Measurements from ENCODE around the gene UBE4B. TPM values are rescaled to one million over a fixed set of nuclear protein-coding genes. Genes with fewer than 3 reads are reported as not detected.

Gene UBE4B
- polyA plus RNA-seq, 3 donors: 6.0 to 34.6 (median 9.2) TPM

DNA sequence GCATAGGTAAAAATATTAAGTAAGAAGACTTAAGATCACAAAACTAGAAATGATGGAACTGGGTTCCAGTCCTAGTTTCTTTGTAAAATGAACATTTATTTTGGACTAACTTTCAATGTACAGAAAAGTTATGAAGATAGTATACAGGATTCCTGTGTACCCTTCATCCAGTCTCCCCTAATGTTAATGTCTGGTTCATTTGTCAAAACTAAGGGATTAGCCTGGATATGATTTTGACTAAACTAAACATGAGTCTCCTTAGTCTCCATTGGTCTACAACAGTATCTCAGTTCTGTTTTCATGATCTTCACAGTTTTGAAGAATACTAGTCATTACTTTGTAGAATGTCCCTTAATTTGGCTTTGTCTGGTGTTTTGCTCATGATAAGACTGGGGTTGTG is 54.5 kb downstream of the UBE4B start:
- no peak overlapping the region for H3K4me3 Mint-ChIP-seq
- H3K79me2 ChIP-seq (ENCODE audit: insufficient read depth, low read length): peaks cover 15% of the 10 kb centered on the region

GRCh38 chr1:10101929-10102328 is 69.2 kb downstream of the UBE4B start:
- no peak overlapping the region for H3K27ac ChIP-seq (ENCODE audit: low read depth in 1 of 2, low read length in 2 of 2)
- H3K9ac ChIP-seq (ENCODE audit: insufficient read depth, low read length, poor library complexity, severe bottlenecking): no peak overlapping the region
- no peaks in the 10 kb centered on the region for H3K9me3 ChIP-seq (replicated peaks in 1 of 2; ENCODE audit: control insufficient read depth in 1 of 2, insufficient read depth in 1 of 2, low read length in 2 of 2)
- H3K4me1 ChIP-seq (ENCODE audit: control insufficient read depth in 1 of 2, insufficient read depth in 2 of 2, low read length in 2 of 2): peaks cover under 1% of the 10 kb centered on the region in 2 donors
- H4K20me1 ChIP-seq (ENCODE audit: insufficient read depth, low read length): peaks cover 9% of the 10 kb centered on the region
- TF ChIP-seq, protein P1, sequence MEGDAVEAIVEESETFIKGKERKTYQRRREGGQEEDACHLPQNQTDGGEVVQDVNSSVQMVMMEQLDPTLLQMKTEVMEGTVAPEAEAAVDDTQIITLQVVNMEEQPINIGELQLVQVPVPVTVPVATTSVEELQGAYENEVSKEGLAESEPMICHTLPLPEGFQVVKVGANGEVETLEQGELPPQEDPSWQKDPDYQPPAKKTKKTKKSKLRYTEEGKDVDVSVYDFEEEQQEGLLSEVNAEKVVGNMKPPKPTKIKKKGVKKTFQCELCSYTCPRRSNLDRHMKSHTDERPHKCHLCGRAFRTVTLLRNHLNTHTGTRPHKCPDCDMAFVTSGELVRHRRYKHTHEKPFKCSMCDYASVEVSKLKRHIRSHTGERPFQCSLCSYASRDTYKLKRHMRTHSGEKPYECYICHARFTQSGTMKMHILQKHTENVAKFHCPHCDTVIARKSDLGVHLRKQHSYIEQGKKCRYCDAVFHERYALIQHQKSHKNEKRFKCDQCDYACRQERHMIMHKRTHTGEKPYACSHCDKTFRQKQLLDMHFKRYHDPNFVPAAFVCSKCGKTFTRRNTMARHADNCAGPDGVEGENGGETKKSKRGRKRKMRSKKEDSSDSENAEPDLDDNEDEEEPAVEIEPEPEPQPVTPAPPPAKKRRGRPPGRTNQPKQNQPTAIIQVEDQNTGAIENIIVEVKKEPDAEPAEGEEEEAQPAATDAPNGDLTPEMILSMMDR (IDR thresholded peaks at IDR 0.05): peak; percentile 11
- peaks cover 0 to 1% (median 0%) of the 10 kb centered on the region in 3 donors for H3K27me3 Mint-ChIP-seq (ENCODE audit: low read depth in 3 of 3)
- no peaks in the 10 kb centered on the region for H3K9me3 Mint-ChIP-seq
- peaks cover 61 to 69% of the 10 kb centered on the region in 2 donors for H3K36me3 Mint-ChIP-seq
- no peaks in the 10 kb centered on the region for H3K79me2 ChIP-seq (ENCODE audit: insufficient read depth, low read length)
- intact Hi-C loops (cut with micrococcal nuclease): no loop called here
- no peak overlapping the region for H3K4me2 ChIP-seq (replicated peaks; ENCODE audit: extremely low read depth, low read length, poor library complexity, severe bottlenecking)
- H3K4me3 Mint-ChIP-seq: no peak overlapping the region
- H3K4me1 Mint-ChIP-seq: peaks cover under 1% of the 10 kb centered on the region
- no peak overlapping the region for H3K4me3 ChIP-seq (replicated peaks in 1 of 3; ENCODE audit: low read depth in 2 of 3, low read length in 3 of 3)
- DNase-seq: no peak
- H3K27ac Mint-ChIP-seq: no peak overlapping the region
- H3K36me3 ChIP-seq (replicated peaks in 1 of 2; ENCODE audit: control insufficient read depth in 1 of 2, insufficient read depth in 2 of 2, low read length in 2 of 2): peaks cover 65 to 81% of the 10 kb centered on the region in 2 donors
- H3K27me3 ChIP-seq (ENCODE audit: control insufficient read depth in 2 of 2, insufficient read depth in 2 of 2, low read length in 2 of 2): no peaks in the 10 kb centered on the region
- no peak overlapping the region for H2AFZ ChIP-seq (ENCODE audit: insufficient read depth, low read depth, low read length, poor library complexity, severe bottlenecking)

More for the DNA sequence above, 54.5 kb downstream of the UBE4B start:
- TF ChIP-seq, protein P1 (IDR thresholded peaks at IDR 0.05): no peak
- DNase-seq: no peak
- H3K27ac ChIP-seq (ENCODE audit: low read depth in 1 of 2, low read length in 2 of 2): no peak overlapping the region
- H3K27me3 Mint-ChIP-seq (ENCODE audit: low read depth in 3 of 3): no peaks in the 10 kb centered on the region
- H3K27me3 ChIP-seq (ENCODE audit: control insufficient read depth in 2 of 2, insufficient read depth in 2 of 2, low read length in 2 of 2): no peaks in the 10 kb centered on the region
- no peaks in the 10 kb centered on the region for H3K4me1 ChIP-seq (ENCODE audit: control insufficient read depth in 1 of 2, insufficient read depth in 2 of 2, low read length in 2 of 2)
- no peaks in the 10 kb centered on the region for H3K9me3 ChIP-seq (replicated peaks in 1 of 2; ENCODE audit: control insufficient read depth in 1 of 2, insufficient read depth in 1 of 2, low read length in 2 of 2)
- no peak overlapping the region for H3K4me2 ChIP-seq (replicated peaks; ENCODE audit: extremely low read depth, low read length, poor library complexity, severe bottlenecking)
- no peaks in the 10 kb centered on the region for H3K4me1 Mint-ChIP-seq
- H3K9me3 Mint-ChIP-seq: no peaks in the 10 kb centered on the region
- peaks cover 39 to 47% of the 10 kb centered on the region in 2 donors for H3K36me3 Mint-ChIP-seq
- H2AFZ ChIP-seq (ENCODE audit: insufficient read depth, low read depth, low read length, poor library complexity, severe bottlenecking): no peak overlapping the region
- H3K4me3 ChIP-seq (replicated peaks in 1 of 3; ENCODE audit: low read depth in 2 of 3, low read length in 3 of 3): no peak overlapping the region
- H3K9ac ChIP-seq (ENCODE audit: insufficient read depth, low read length, poor library complexity, severe bottlenecking): no peak overlapping the region
- no peak overlapping the region for H3K27ac Mint-ChIP-seq
- H3K36me3 ChIP-seq (replicated peaks in 1 of 2; ENCODE audit: control insufficient read depth in 1 of 2, insufficient read depth in 2 of 2, low read length in 2 of 2): peaks cover 10 to 53% of the 10 kb centered on the region in 2 donors
- intact Hi-C loops (cut with micrococcal nuclease): no loop called here
- peaks cover 73% of the 10 kb centered on the region for H4K20me1 ChIP-seq (ENCODE audit: insufficient read depth, low read length)

All from CD14-positive monocyte (primary cell).